ENCODE data around the gene PMEL. TPM values are rescaled to one million over a fixed set of nuclear protein-coding genes. Genes with fewer than 3 reads are reported as not detected.
"Not testable (repeated sequence)": the region's sequence is repeated elsewhere in the genome, so short reads cannot be mapped to it uniquely, and the experiment has no call there.

PMEL gene
- total and polyA plus RNA-seq, 2 experiments from 2014 or later, result 15.3 to 34.2 TPM

DNA sequence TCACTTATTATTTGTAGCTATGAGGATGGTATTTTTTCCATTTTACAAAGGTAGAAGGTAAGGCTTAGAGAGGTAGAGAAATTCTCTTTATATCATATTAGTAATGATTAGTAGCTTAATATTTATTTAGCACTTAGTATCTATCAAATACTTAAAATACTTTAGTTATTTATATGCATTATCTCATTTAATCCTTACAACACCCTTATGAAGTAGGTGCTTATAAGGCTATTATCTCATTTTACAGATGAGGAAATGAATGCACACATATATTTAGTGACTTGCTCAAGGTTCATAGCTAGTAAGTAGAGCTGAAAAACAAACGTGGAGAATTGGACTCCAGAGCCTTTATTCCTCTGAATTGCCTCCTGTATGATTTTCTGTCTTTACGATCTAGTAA is 19.0 kb upstream of the PMEL start:
- WGBS (ENCODE audit: low lambda C conversion rate, missing lambda C conversion rate), result 77% methylated on average over 2 of the region's 2 CpGs
- no peak overlapping the region for H3K4me3 ChIP-seq
- no peaks in the 10 kb centered on the region for H3K27me3 ChIP-seq
- H3K4me1 ChIP-seq (ENCODE audit: insufficient read depth), result no peaks in the 10 kb centered on the region
- H4K20me1 ChIP-seq (ENCODE audit: insufficient read depth, poor library complexity, severe bottlenecking), result peaks cover 9% of the 10 kb centered on the region
- TF ChIP-seq EZH2phosphoT487 (IDR thresholded peaks at IDR 0.05; ENCODE audit: low read depth, severe bottlenecking, unreplicated experiment) (no peak), EZH2 (IDR thresholded peaks at IDR 0.05; ENCODE audit: borderline replicate concordance) (no peak)
- TF ChIP-seq, protein P1, sequence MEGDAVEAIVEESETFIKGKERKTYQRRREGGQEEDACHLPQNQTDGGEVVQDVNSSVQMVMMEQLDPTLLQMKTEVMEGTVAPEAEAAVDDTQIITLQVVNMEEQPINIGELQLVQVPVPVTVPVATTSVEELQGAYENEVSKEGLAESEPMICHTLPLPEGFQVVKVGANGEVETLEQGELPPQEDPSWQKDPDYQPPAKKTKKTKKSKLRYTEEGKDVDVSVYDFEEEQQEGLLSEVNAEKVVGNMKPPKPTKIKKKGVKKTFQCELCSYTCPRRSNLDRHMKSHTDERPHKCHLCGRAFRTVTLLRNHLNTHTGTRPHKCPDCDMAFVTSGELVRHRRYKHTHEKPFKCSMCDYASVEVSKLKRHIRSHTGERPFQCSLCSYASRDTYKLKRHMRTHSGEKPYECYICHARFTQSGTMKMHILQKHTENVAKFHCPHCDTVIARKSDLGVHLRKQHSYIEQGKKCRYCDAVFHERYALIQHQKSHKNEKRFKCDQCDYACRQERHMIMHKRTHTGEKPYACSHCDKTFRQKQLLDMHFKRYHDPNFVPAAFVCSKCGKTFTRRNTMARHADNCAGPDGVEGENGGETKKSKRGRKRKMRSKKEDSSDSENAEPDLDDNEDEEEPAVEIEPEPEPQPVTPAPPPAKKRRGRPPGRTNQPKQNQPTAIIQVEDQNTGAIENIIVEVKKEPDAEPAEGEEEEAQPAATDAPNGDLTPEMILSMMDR (IDR thresholded peaks at IDR 0.05; ENCODE audit: poor library complexity), result no peak
- H3K9me2 ChIP-seq (replicated peaks; ENCODE audit: insufficient read depth), result no peaks in the 10 kb centered on the region
- no peak overlapping the region for H3K27ac ChIP-seq
- DNase-seq (ENCODE audit: low spot score), result no peak
- H3K79me2 ChIP-seq, result peaks cover 50% of the 10 kb centered on the region
- no peaks in the 10 kb centered on the region for H3K9me3 ChIP-seq (ENCODE audit: low read depth)
- H2AFZ ChIP-seq, result no peak overlapping the region
- H3K4me2 ChIP-seq, result no peak overlapping the region
- no peaks in the 10 kb centered on the region for H3K36me3 ChIP-seq (replicated peaks; ENCODE audit: insufficient read depth, low read depth)

DNA sequence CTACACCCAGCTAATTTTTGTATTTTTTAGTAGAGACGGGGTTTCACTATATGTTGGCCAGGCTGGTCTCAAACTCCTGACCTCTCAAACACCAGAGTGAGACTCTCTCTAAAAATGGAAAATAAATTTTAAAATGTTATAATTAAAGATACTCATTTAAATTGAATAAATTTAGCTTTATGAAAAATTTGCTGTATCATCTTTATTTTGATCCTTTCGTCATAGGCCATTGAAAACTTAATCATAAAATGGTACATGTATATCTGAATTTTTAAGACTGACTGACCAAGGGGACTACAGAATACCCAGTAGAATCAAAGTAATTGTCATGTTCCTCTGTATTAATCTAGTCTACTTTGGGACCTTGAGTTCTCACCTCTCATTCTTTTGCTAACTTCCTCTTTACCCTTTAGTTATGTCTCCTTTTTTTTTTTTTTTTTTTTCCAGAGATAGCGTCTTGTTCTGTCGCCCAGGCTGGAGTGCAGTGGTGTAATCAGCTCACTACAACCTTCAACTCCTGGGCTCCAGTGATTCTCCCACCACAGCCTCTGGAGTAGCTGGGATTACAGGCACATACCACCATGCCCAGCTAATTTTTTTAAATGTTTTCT is 17.5 kb upstream of the PMEL start:
- Histone ChIP-seq H3K4me1 (ENCODE audit: insufficient read depth) (no peaks in the 10 kb centered on the region), H3K4me3 (no peak overlapping the region), H4K20me1 (ENCODE audit: insufficient read depth, poor library complexity, severe bottlenecking) (peaks cover 21% of the 10 kb centered on the region), H3K9me2 (replicated peaks; ENCODE audit: insufficient read depth) (no peaks in the 10 kb centered on the region), H2AFZ (no peak overlapping the region), H3K36me3 (replicated peaks; ENCODE audit: insufficient read depth, low read depth) (no peaks in the 10 kb centered on the region), H3K27me3 (no peaks in the 10 kb centered on the region), H3K4me2 (no peak overlapping the region), H3K9me3 (ENCODE audit: low read depth) (no peaks in the 10 kb centered on the region), H3K27ac (no peak overlapping the region), H3K79me2 (peaks cover 66% of the 10 kb centered on the region)
- TF ChIP-seq EZH2phosphoT487 (IDR thresholded peaks at IDR 0.05; ENCODE audit: low read depth, severe bottlenecking, unreplicated experiment) (no peak), EZH2 (IDR thresholded peaks at IDR 0.05; ENCODE audit: borderline replicate concordance) (no peak)
- TF ChIP-seq, protein P1 (IDR thresholded peaks at IDR 0.05; ENCODE audit: poor library complexity), result no peak
- DNase-seq (ENCODE audit: low spot score), result no peak
- 90% methylated on average over 4 of the region's 4 CpGs for WGBS (ENCODE audit: low lambda C conversion rate, missing lambda C conversion rate)

DNA sequence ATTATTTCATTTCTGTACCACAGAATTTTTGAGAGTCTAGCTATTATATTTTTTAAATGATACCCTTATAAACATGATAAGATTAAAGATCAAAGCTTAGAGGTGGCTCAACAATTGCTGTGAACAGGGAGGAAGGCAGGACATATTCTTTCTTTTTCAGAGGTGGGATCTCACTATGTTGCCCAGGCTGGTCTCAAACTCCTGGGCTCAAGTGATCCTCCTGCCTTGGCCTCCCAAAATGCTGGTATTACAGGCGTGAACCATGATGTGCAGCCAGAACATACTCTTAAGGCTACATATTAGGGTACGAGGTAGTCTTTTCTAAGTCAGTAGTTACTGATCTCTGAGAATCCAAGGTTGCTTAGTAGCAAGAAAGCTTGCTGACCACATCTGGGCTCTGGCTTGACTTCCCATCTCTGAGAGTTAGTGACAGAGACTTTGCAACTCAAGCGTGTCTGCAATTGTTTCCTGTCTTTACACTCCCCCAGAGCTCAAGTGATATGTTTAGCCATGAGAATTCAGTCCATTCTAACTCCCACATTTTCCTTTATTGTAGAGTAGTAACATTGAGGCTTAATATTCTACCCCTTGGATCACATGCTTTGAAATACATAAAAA is 16.6 kb upstream of the PMEL start:
- H3K36me3 ChIP-seq (replicated peaks; ENCODE audit: insufficient read depth, low read depth), result no peaks in the 10 kb centered on the region
- no peaks in the 10 kb centered on the region for H3K9me2 ChIP-seq (replicated peaks; ENCODE audit: insufficient read depth)
- DNase-seq (ENCODE audit: low spot score), result no peak
- WGBS (ENCODE audit: low lambda C conversion rate, missing lambda C conversion rate), result 92% methylated on average over 3 of the region's 3 CpGs
- no peaks in the 10 kb centered on the region for H3K4me1 ChIP-seq (ENCODE audit: insufficient read depth)
- no peaks in the 10 kb centered on the region for H3K27me3 ChIP-seq
- TF ChIP-seq EZH2phosphoT487 (IDR thresholded peaks at IDR 0.05; ENCODE audit: low read depth, severe bottlenecking, unreplicated experiment), result no peak
- TF ChIP-seq, protein P1 (IDR thresholded peaks at IDR 0.05; ENCODE audit: poor library complexity), result no peak
- no peak for TF ChIP-seq EZH2 (IDR thresholded peaks at IDR 0.05; ENCODE audit: borderline replicate concordance)
- no peak overlapping the region for H3K4me3 ChIP-seq
- H3K9me3 ChIP-seq (ENCODE audit: low read depth), result no peaks in the 10 kb centered on the region
- H3K4me2 ChIP-seq, result no peak overlapping the region
- H3K79me2 ChIP-seq, result peaks cover 75% of the 10 kb centered on the region
- H4K20me1 ChIP-seq (ENCODE audit: insufficient read depth, poor library complexity, severe bottlenecking), result peaks cover 27% of the 10 kb centered on the region
- H3K27ac ChIP-seq, result no peak overlapping the region
- no peak overlapping the region for H2AFZ ChIP-seq

DNA sequence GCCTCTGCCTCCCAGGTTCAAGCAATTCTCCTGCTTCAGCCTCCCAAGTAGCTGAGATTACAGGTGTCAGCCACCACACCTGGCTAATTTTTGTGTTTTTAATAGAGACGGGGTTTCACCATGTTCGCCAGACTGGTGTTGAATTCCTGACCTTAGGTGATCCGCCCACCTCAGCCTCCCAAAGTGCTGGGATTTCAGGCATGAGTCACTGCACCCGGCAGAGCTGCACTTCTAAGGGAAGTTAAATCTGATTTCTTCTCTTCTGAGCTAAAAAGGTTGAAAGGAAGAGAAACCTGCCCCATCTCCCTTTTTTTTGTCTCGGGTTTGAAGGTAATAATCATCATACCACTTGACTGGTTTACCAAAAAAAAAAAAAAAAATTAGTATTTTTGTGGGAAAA is 16.0 kb upstream of the PMEL start:
- H3K27ac ChIP-seq; H3K4me2 ChIP-seq; H3K27me3 ChIP-seq; H3K9me3 ChIP-seq (ENCODE audit: low read depth); DNase-seq (ENCODE audit: low spot score); H3K9me2 ChIP-seq (replicated peaks; ENCODE audit: insufficient read depth); H3K4me3 ChIP-seq; H2AFZ ChIP-seq; H3K4me1 ChIP-seq (ENCODE audit: insufficient read depth); H3K36me3 ChIP-seq (replicated peaks; ENCODE audit: insufficient read depth, low read depth): not testable (repeated sequence)
- 77% methylated on average over 5 of the region's 5 CpGs for WGBS (ENCODE audit: low lambda C conversion rate, missing lambda C conversion rate)
- Histone ChIP-seq H3K79me2 (peaks cover 80% of the 10 kb centered on the region), H4K20me1 (ENCODE audit: insufficient read depth, poor library complexity, severe bottlenecking) (peaks cover 32% of the 10 kb centered on the region)
